SK-N-SH treated with all-trans-retinoic acid at 6 μM for 48 hours (cell line): ENCODE results near the gene ZHX3.

Experiments used
- BACH2 ChIP-seq: fragments of 250-450 bp; sonication (Bioruptor Pico); IDR thresholded peaks from 2 replicates; pipeline ENCODE4 v1.9.0; 2021; ENCODE audit warnings: mild to moderate bottlenecking, borderline replicate concordance
- CSDC2 ChIP-seq: fragments of 250-450 bp; sonication (Bioruptor Pico); IDR thresholded peaks from 2 replicates; pipeline ENCODE4 v1.5.0; 2020; ENCODE audit warnings: mild to moderate bottlenecking, moderate library complexity
- OSR1 ChIP-seq: fragments of 250-450 bp; sonication (Bioruptor Pico); IDR thresholded peaks from 2 replicates; pipeline ENCODE4 v1.8.0; 2022; ENCODE audit warnings: moderate library complexity, mild to moderate bottlenecking, inconsistent platforms
- PATZ1 ChIP-seq: fragments of 250-450 bp; sonication (Bioruptor Pico); IDR thresholded peaks from 2 replicates; pipeline ENCODE4 v1.8.0; 2020; ENCODE audit warnings: mild to moderate bottlenecking, moderate library complexity, borderline replicate concordance
- POU6F1 ChIP-seq: fragments of 250-450 bp; sonication (Bioruptor Pico); IDR thresholded peaks from 2 replicates; pipeline ENCODE4 v1.8.0; 2021; ENCODE audit warnings: low read depth, mild to moderate bottlenecking, moderate library complexity, borderline replicate concordance
- TCF4 ChIP-seq: fragments of 250-450 bp; sonication (Bioruptor Pico); IDR thresholded peaks from 2 replicates; pipeline ENCODE4 v1.8.0; 2021; ENCODE audit warnings: mild to moderate bottlenecking, moderate library complexity, borderline replicate concordance
- ZFP3 ChIP-seq: fragments of 250-450 bp; sonication (Bioruptor Pico); IDR thresholded peaks from 2 replicates; pipeline ENCODE4 v1.5.0; 2020; ENCODE audit warnings: mild to moderate bottlenecking, moderate library complexity
- ZFP30 ChIP-seq: fragments of 450-650 bp; formaldehyde crosslinking; IDR thresholded peaks from 2 replicates; pipeline ENCODE4 v1.5.0; 2022; ENCODE audit warnings: mild to moderate bottlenecking, moderate library complexity
- ZNF565 ChIP-seq: fragments of 450-650 bp; formaldehyde crosslinking; conservative IDR thresholded peaks from 2 replicates; pipeline ENCODE4 v1.5.0; 2020; ENCODE audit warnings: low read depth, mild to moderate bottlenecking, moderate library complexity
- ZNF8 ChIP-seq: fragments of 450-650 bp; formaldehyde crosslinking; IDR thresholded peaks from 2 replicates; pipeline ENCODE4 v1.5.0; 2020; ENCODE audit warnings: mild to moderate bottlenecking, moderate library complexity
- TF ChIP-seq, protein P1 (sequence below): fragments of 250-450 bp; sonication (Bioruptor Pico); IDR thresholded peaks from 2 replicates; pipeline ENCODE4 v1.5.1; 2021; ENCODE audit warnings: mild to moderate bottlenecking, moderate library complexity

DNA sequence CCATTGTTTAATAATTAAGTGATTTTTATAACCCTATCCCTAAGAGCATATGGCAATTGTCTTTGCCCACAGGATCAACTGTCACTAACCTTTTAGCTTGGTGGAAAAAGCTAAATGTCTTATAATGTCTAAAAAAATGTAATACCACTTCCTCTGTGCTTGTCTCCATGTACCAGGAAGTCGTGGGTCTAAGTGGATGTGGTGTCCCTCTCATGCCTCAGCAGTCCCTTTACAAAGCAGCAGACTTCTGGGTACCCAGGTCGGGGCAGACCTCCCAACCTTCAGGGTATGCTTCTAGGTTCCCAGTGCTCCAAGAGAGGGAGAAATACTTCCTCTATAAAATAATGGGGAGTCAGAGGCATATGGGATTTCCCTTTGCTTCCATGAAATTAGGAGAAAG, 74.7 kb downstream of the ZHX3 start:
- TF ChIP-seq OSR1 (CRISPR knock-in tag) (no peak), PATZ1 (CRISPR knock-in tag) (no peak), ZNF8 (CRISPR knock-in tag) (no peak), ZFP30 (CRISPR knock-in tag) (no peak), ZNF565 (CRISPR knock-in tag) (no peak), BACH2 (CRISPR knock-in tag) (no peak), POU6F1 (CRISPR knock-in tag) (no peak), TCF4 (no peak), ZFP3 (CRISPR knock-in tag) (no peak), CSDC2 (CRISPR knock-in tag) (no peak)
- TF ChIP-seq, protein P1, sequence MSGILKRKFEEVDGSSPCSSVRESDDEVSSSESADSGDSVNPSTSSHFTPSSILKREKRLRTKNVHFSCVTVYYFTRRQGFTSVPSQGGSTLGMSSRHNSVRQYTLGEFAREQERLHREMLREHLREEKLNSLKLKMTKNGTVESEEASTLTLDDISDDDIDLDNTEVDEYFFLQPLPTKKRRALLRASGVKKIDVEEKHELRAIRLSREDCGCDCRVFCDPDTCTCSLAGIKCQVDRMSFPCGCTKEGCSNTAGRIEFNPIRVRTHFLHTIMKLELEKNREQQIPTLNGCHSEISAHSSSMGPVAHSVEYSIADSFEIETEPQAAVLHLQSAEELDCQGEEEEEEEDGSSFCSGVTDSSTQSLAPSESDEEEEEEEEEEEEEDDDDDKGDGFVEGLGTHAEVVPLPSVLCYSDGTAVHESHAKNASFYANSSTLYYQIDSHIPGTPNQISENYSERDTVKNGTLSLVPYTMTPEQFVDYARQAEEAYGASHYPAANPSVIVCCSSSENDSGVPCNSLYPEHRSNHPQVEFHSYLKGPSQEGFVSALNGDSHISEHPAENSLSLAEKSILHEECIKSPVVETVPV: no peak
